Activated CD8-positive, alpha-beta T cell treated with anti-CD3 and anti-CD28 coated beads for 36 hours (primary cell): ENCODE measurements around the gene LRTM2. TPM values are rescaled to one million over a fixed set of nuclear protein-coding genes. Genes with fewer than 3 reads are reported as not detected.
A peak's percentile ranks its signal among the peaks of the same experiment; 100 is the strongest.

ENCODE experiments used
- ATAC-seq: fragments of 200-7000 bp; cut with Tn5 transposase; one replicate; pipeline ENCODE4 v1.10.0; 2021; ENCODE audit warnings: mild to moderate bottlenecking, moderate library complexity
- CTCF ChIA-PET: fragments of 350-600 bp; sonication (Branson Sonifier 250); formaldehyde crosslinking; loops from one replicate; lab custom pipeline; 2021; ENCODE audit warnings: antibody characterized with exemption; lab: Charles Lee
- POLR2A ChIA-PET: fragments of 350-600 bp; sonication (Branson Sonifier 250); formaldehyde crosslinking; loops from one replicate; lab custom pipeline; 2021; ENCODE audit warnings: antibody characterized with exemption; lab: Charles Lee
- DNase-seq: peaks from one replicate; pipeline ENCODE4 v3.0.0-alpha.2; 2020
- H3K27ac Mint-ChIP-seq: one replicate; pipeline ENCODE4 v1.8.0; 2021; ENCODE audit warnings: mild to moderate bottlenecking, mixed read lengths
- H3K27me3 Mint-ChIP-seq: one replicate; pipeline ENCODE4 v1.8.0; 2021; ENCODE audit warnings: mixed read lengths
- H3K36me3 Mint-ChIP-seq: one replicate; pipeline ENCODE4 v1.8.0; 2021; ENCODE audit warnings: low read depth, mixed read lengths
- H3K4me1 Mint-ChIP-seq: one replicate; pipeline ENCODE4 v1.8.0; 2021; ENCODE audit warnings: low read depth, mixed read lengths
- H3K4me3 Mint-ChIP-seq: one replicate; pipeline ENCODE4 v1.8.0; 2021; ENCODE audit warnings: mild to moderate bottlenecking, moderate library complexity, mixed read lengths
- H3K9me3 Mint-ChIP-seq: one replicate; pipeline ENCODE4 v1.8.0; 2021; ENCODE audit warnings: mixed read lengths
- CTCF ChIP-seq: fragments of 200-600 bp; IDR thresholded peaks from one replicate; pipeline ENCODE4 v1.8.0; 2022; ENCODE audit warnings: antibody characterized with exemption, mild to moderate bottlenecking
- intact Hi-C: fragments of 100-400 bp; cut with micrococcal nuclease; formaldehyde crosslinking; loops from one replicate; pipeline ENCODE4 v1.10.0; 2022
- total RNA-seq, 2 experiments: library from RNA; stranded (reverse); gene quantifications; one replicate each; pipeline ENCODE4 v1.2.3, GENCODE V29; 2021

The LRTM2 gene
- total RNA-seq, 2 experiments from 2014 or later, result not detected

GRCh38 chr12:1794440-1795090 lies 25.8 kb upstream of the LRTM2 start:
- peaks cover 25% of the 10 kb centered on the region for H3K4me1 Mint-ChIP-seq
- ATAC-seq, result no peak
- no peak for TF ChIP-seq CTCF
- H3K27me3 Mint-ChIP-seq, result no peaks in the 10 kb centered on the region
- H3K4me3 Mint-ChIP-seq, result no peak overlapping the region
- no peaks in the 10 kb centered on the region for H3K9me3 Mint-ChIP-seq
- H3K27ac Mint-ChIP-seq, result no peak overlapping the region
- DNase-seq, result no peak
- H3K36me3 Mint-ChIP-seq, result no peaks in the 10 kb centered on the region
- ChIA-PET CTCF (interaction anchor here (0.6 to 16.4 kb wide), 5 partner anchors 42 to 489 kb away, joined by 3 to 456 read pairs (median 5); no protein-coding TSS in a partner anchor), POLR2A (interaction anchor here (0.8 to 0.9 kb wide), 2 partner anchors 136 to 145 kb away, joined by 3 to 4 read pairs; no protein-coding TSS in a partner anchor)
- intact Hi-C loops, result no loop called here

- ATAC-seq (no peak), DNase-seq (no peak)
- Mint-ChIP-seq H3K27ac (no peak overlapping the region), H3K9me3 (no peaks in the 10 kb centered on the region), H3K36me3 (no peaks in the 10 kb centered on the region), H3K4me1 (peaks cover 23% of the 10 kb centered on the region), H3K27me3 (no peaks in the 10 kb centered on the region), H3K4me3 (peak overlapping the region; percentile 85)
- TF ChIP-seq CTCF, result no peak
- POLR2A ChIA-PET, result interaction anchor here (0.6 to 2.1 kb wide), 3 partner anchors 132 to 145 kb away, joined by 3 to 17 read pairs (median 4); no protein-coding TSS in a partner anchor
- intact Hi-C loops, result no loop called here
- CTCF ChIA-PET, result interaction anchor here (0.6 to 16.4 kb wide), 9 partner anchors 10 to 1220 kb away, joined by 3 to 456 read pairs (median 3); partner anchors contain the start of gene WNT5B
Measured at GRCh38 chr12:1795221-1795784, 25.1 kb upstream of the LRTM2 start.

GRCh38 chr12:1795785-1796514 lies 24.4 kb upstream of the LRTM2 start:
- Mint-ChIP-seq H3K27ac (peak overlapping the region; percentile 90), H3K9me3 (no peaks in the 10 kb centered on the region), H3K36me3 (no peaks in the 10 kb centered on the region), H3K4me1 (peaks cover 17% of the 10 kb centered on the region), H3K4me3 (peak overlapping the region; percentile 85), H3K27me3 (no peaks in the 10 kb centered on the region)
- intact Hi-C loops, result loop anchor here (1.0 kb wide), 1 partner anchor 144 kb away; no protein-coding TSS in a partner anchor
- ChIA-PET POLR2A (interaction anchor here (0.6 to 2.1 kb wide), 2 partner anchors 132 to 144 kb away, joined by 3 to 17 read pairs; no protein-coding TSS in a partner anchor), CTCF (interaction anchor here (0.6 to 16.4 kb wide), 9 partner anchors 9 to 1220 kb away, joined by 3 to 456 read pairs (median 3); partner anchors contain the start of gene WNT5B)
- peak; percentile 95 for ATAC-seq
- peak; percentile 94 for DNase-seq
- peak; percentile 76 for TF ChIP-seq CTCF

GRCh38 chr12:1796515-1797010 lies 23.8 kb upstream of the LRTM2 start:
- Mint-ChIP-seq H3K36me3 (no peaks in the 10 kb centered on the region), H3K4me1 (peaks cover 11% of the 10 kb centered on the region), H3K9me3 (no peaks in the 10 kb centered on the region), H3K4me3 (peak overlapping the region; percentile 85), H3K27ac (peak overlapping the region; percentile 90), H3K27me3 (no peaks in the 10 kb centered on the region)
- ChIA-PET CTCF (interaction anchor here (1.3 to 16.4 kb wide), 4 partner anchors 9 to 1221 kb away, joined by 3 to 456 read pairs (median 78); no protein-coding TSS in a partner anchor), POLR2A (interaction anchor here (0.7 to 2.1 kb wide), 3 partner anchors 110 to 143 kb away, joined by 3 to 17 read pairs (median 3); no protein-coding TSS in a partner anchor)
- ATAC-seq (peak; percentile 28), DNase-seq (peak; percentile 65)
- intact Hi-C loops, result loop anchor here (1.0 kb wide), 1 partner anchor 144 kb away; no protein-coding TSS in a partner anchor
- TF ChIP-seq CTCF, result no peak
